ENCODE results near the gene TSPAN10. TPM values are rescaled to one million over a fixed set of nuclear protein-coding genes. Genes with fewer than 3 reads are reported as not detected.

The TSPAN10 gene
- total and polyA plus RNA-seq, 4 donors = 0.17 to 0.84 (median 0.29) TPM

GRCh38 chr17:81612172-81612970, 24.6 kb upstream of the TSPAN10 start:
- Histone ChIP-seq H3K9me3 (ENCODE audit: control insufficient read depth in 4 of 4, low read length in 3 of 4) (no peaks in the 10 kb centered on the region), H3K27ac (ENCODE audit: low read depth in 1 of 2, low read length in 2 of 2) (no peak overlapping the region), H3K4me1 (ENCODE audit: control insufficient read depth in 4 of 4, insufficient read depth in 4 of 4, low read length in 3 of 4) (peaks cover 0 to 6% (median 0%) of the 10 kb centered on the region in 4 donors), H3K36me3 (ENCODE audit: control insufficient read depth in 4 of 4, insufficient read depth in 3 of 4, low read depth in 1 of 4, low read length in 3 of 4) (peaks cover 11 to 59% (median 40%) of the 10 kb centered on the region in 4 donors), H3K9ac (ENCODE audit: low read depth in 1 of 2, low read length in 2 of 2) (no peak overlapping the region), H3K27me3 (ENCODE audit: control insufficient read depth in 4 of 4, insufficient read depth in 4 of 4, low read length in 3 of 4) (no peaks in the 10 kb centered on the region), H3K4me3 (ENCODE audit: low read depth in 1 of 3, low read length in 3 of 3) (no peak overlapping the region)
- 90% methylated on average over 16 of the region's 16 CpGs for WGBS
- TF ChIP-seq ZBTB33 (IDR thresholded peaks at IDR 0.05) (no peak), ATF3 (IDR thresholded peaks at IDR 0.05) (no peak), CTCF (IDR thresholded peaks at IDR 0.05; ENCODE audit: low read depth, low read length, missing input control) (no peak), SP1 (IDR thresholded peaks at IDR 0.05) (no peak)
- DNase-seq (ENCODE audit: low spot score) = no peak

GRCh38 chr17:81615401-81615930, 21.5 kb upstream of the TSPAN10 start:
- TF ChIP-seq FOXA1 (IDR thresholded peaks at IDR 0.05) (no peak), RXRA (IDR thresholded peaks at IDR 0.05) (no peak), JUND (IDR thresholded peaks at IDR 0.05) (no peak), HNF4G (IDR thresholded peaks at IDR 0.05) (no peak), TAF1 (conservative IDR thresholded peaks at IDR 0.05) (no peak), MAX (IDR thresholded peaks at IDR 0.05) (no peak), HNF4A (conservative IDR thresholded peaks at IDR 0.05) (no peak), YY1 (IDR thresholded peaks at IDR 0.05) (no peak), EGR1 (IDR thresholded peaks at IDR 0.05; ENCODE audit: low read depth in 2 of 2) (no peak), CTCF (IDR thresholded peaks at IDR 0.05; ENCODE audit: low read depth, low read length, missing input control) (no peak), SP1 (IDR thresholded peaks at IDR 0.05) (no peak), GABPA (IDR thresholded peaks at IDR 0.05 in 1 of 2, conservative IDR thresholded peaks at IDR 0.05 in 1 of 2) (no peak), FOXA2 (IDR thresholded peaks at IDR 0.05) (no peak), ZBTB33 (IDR thresholded peaks at IDR 0.05) (no peak), REST (IDR thresholded peaks at IDR 0.05) (no peak), NR2F2 (IDR thresholded peaks at IDR 0.05) (no peak), RAD21 (IDR thresholded peaks at IDR 0.05) (no peak), ATF3 (IDR thresholded peaks at IDR 0.05) (no peak)
- 93% methylated on average over 4 of the region's 4 CpGs for WGBS
- Histone ChIP-seq H3K9me3 (ENCODE audit: control insufficient read depth in 4 of 4, low read length in 3 of 4) (no peaks in the 10 kb centered on the region), H3K27me3 (ENCODE audit: control insufficient read depth in 4 of 4, insufficient read depth in 4 of 4, low read length in 3 of 4) (no peaks in the 10 kb centered on the region), H3K36me3 (ENCODE audit: control insufficient read depth in 4 of 4, insufficient read depth in 3 of 4, low read depth in 1 of 4, low read length in 3 of 4) (peaks cover 9 to 33% (median 25%) of the 10 kb centered on the region in 4 donors), H3K27ac (ENCODE audit: low read depth in 1 of 2, low read length in 2 of 2) (no peak overlapping the region), H3K4me1 (ENCODE audit: control insufficient read depth in 4 of 4, insufficient read depth in 4 of 4, low read length in 3 of 4) (peaks cover 0 to 6% (median 0%) of the 10 kb centered on the region in 4 donors), H3K9ac (ENCODE audit: low read depth in 1 of 2, low read length in 2 of 2) (no peak overlapping the region), H3K4me3 (ENCODE audit: low read depth in 1 of 3, low read length in 3 of 3) (no peak overlapping the region)
- no peak for DNase-seq (ENCODE audit: low spot score)

Data from liver (tissue), 9 donors.